Pancreas (tissue), 10 donors: ENCODE results near the gene PGM2L1. TPM values are rescaled to one million over a fixed set of nuclear protein-coding genes. Genes with fewer than 3 reads are reported as not detected.
A peak's percentile ranks its signal among the peaks of the same experiment; 100 is the strongest.

Experiments
- ATAC-seq, 4 donors: fragments of 200-7000 bp; cut with Tn5 transposase; one replicate each; pipeline versions ENCODE4 v1.8.0 to v1.9.1; 2020; ENCODE audit warnings: mild to moderate bottlenecking in 4 of 4, moderate library complexity in 4 of 4
- DNase-seq, 6 donors: peaks; one replicate each; pipeline ENCODE4 v3.0.0-alpha.2; 2020
- FAIRE-seq: peaks from 2 replicates; lab custom pipeline; 2012; peaks lifted over from hg19 to GRCh38; lab: Jason Lieb, UNC
- H3K27ac ChIP-seq, 4 donors: fragments of 200-600 bp; sonication (generic); 1 replicate in 3 of 4; 2 replicates in 1 of 4; pipeline versions ENCODE4 v1.5.0 to v1.8.0; 2020
- H3K27me3 ChIP-seq, 4 donors: fragments of 200-600 bp; one replicate each; pipeline ENCODE4 v1.8.0; 2021
- H3K36me3 ChIP-seq, 3 donors: fragments of 200-600 bp; sonication (generic) in 1 of 3; one replicate each; pipeline versions ENCODE4 v1.5.0 to v1.8.0; 2020 to 2021
- H3K4me1 ChIP-seq, 3 donors: fragments of 200-600 bp; one replicate each; pipeline ENCODE4 v1.8.0; 2021
- H3K4me3 ChIP-seq, 4 donors: fragments of 200-600 bp; sonication (generic) in 2 of 4; one replicate each; pipeline versions ENCODE4 v1.5.0 to v1.8.0; 2020 to 2021
- H3K9me3 ChIP-seq, 4 donors: fragments of 200-600 bp; one replicate each; pipeline ENCODE4 v1.8.0; 2021
- WGBS, 2 donors: extraction: QIAGEN DNeasy Blood & Tissue Kit; methylation state at CpG; one replicate each; pipeline ENCODE4 v1.1.7; 2013; 5-methylcytosine and 5-hydroxymethylcytosine counted together
- intact Hi-C, 3 donors: fragments of 100-400 bp; cut with DNase I; formaldehyde crosslinking; loops; one replicate each; pipeline versions ENCODE4 v1.11.1 to v1.14.2; 2022
- polyA plus RNA-seq, 2 donors: library from polyadenylated mRNA; stranded (reverse); fragments of 200-250 nt; gene quantifications; one replicate each; pipeline ENCODE4 v1.2.3, GENCODE V29; 2013
- total RNA-seq, 6 donors: library from RNA; stranded (reverse); fragmentation: NEBNext Ultra II Directional in 4 of 6; extraction: Animal tissue kit (Norgen Biotek cat#: 25700) in 4 of 6; gene quantifications; one replicate each; pipeline versions ENCODE4 v1.2.1 to v1.2.4, GENCODE V29; 2021 to 2023
- TF ChIP-seq, protein P1 (sequence below), 4 donors: fragments of 200-600 bp; sonication (generic) in 3 of 4; IDR thresholded peaks; one replicate each; pipeline versions ENCODE4 v1.5.0 to v1.8.0; 2021; ENCODE audit warnings: antibody characterized with exemption in 4 of 4
- donor health status: healthy with polysubstance abuse.
- donor health status: DM: no; HTN: no; CAD: no; lungs with moderate emphysema.
- donor health status: DM: no; HTN: no; CAD: no.
- donor health status: control.
- donor health status: control.
- donor health status: Bipolar disorder and iron deficiency.
- donor health status: DM: yes; HTN: yes; CAD: no.
- donor health status: DM: no; HTN: no; CAD: no.
- donor health status: DM: no; HTN: no; CAD: no.
- donor health status: DM: yes; HTN: yes; CAD: no.

The PGM2L1 gene
- total and polyA plus RNA-seq, 8 donors = 0.96 to 9.5 (median 3.5) TPM

DNA sequence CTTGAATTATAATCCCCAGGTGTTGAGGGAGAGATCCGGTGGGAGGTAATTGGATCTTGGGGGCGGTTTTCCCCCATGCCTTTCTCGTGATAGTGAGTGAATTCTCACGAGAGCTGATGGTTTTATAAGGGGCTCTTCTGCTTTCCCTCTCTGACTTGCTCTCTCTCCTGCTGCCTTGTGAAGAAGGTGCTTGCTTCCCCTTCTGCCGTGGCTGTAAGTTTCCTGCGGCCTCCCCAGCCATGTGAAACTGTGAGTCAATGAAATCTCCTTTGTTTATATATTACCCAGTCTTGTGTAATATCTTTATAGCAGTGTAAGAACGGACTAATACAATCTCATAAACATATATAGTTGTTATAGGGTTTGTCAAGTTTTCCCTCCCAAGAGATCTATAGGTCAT lies 36.3 kb upstream of the PGM2L1 start:
- H3K27me3 ChIP-seq = no peaks in the 10 kb centered on the region
- ATAC-seq = no peak
- no peaks in the 10 kb centered on the region for H3K4me1 ChIP-seq
- H3K9me3 ChIP-seq = no peaks in the 10 kb centered on the region
- TF ChIP-seq, protein P1, sequence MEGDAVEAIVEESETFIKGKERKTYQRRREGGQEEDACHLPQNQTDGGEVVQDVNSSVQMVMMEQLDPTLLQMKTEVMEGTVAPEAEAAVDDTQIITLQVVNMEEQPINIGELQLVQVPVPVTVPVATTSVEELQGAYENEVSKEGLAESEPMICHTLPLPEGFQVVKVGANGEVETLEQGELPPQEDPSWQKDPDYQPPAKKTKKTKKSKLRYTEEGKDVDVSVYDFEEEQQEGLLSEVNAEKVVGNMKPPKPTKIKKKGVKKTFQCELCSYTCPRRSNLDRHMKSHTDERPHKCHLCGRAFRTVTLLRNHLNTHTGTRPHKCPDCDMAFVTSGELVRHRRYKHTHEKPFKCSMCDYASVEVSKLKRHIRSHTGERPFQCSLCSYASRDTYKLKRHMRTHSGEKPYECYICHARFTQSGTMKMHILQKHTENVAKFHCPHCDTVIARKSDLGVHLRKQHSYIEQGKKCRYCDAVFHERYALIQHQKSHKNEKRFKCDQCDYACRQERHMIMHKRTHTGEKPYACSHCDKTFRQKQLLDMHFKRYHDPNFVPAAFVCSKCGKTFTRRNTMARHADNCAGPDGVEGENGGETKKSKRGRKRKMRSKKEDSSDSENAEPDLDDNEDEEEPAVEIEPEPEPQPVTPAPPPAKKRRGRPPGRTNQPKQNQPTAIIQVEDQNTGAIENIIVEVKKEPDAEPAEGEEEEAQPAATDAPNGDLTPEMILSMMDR (IDR thresholded peaks at IDR 0.05) = no peak
- 69 to 75% methylated on average over 7 of the region's 7 CpGs for whole genome bisulfite sequencing, 2 donors
- DNase-seq = no peak
- intact Hi-C loops = no loop called here
- H3K4me3 ChIP-seq = no peak overlapping the region
- H3K36me3 ChIP-seq = no peaks in the 10 kb centered on the region
- FAIRE-seq = no peak
- no peak overlapping the region for H3K27ac ChIP-seq

DNA sequence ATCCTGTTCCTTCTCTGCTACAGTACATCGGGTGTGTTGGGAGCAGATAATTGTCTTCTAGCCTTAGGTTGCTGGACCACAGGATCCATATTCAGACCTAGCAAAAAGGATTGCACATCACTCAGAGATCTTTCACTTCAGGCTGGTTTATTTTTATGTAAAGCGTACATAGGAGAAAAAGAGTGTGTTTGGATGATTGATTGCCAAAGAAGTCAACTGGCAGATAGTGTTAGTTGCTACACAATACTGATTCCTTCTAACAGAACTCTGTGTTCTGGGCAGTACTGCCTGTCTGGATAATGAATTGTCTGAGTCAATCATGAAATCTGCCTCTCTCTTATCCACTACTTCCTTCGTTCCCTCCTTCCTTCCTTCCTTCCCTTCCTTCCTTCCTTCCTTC lies 31.0 kb upstream of the PGM2L1 start:
- Histone ChIP-seq H3K27ac (no peak overlapping the region), H3K27me3 (no peaks in the 10 kb centered on the region), H3K9me3 (no peaks in the 10 kb centered on the region), H3K4me3 (no peak overlapping the region), H3K4me1 (no peaks in the 10 kb centered on the region), H3K36me3 (no peaks in the 10 kb centered on the region)
- WGBS, 2 donors = 75 to 83% methylated on average over 3 of the region's 3 CpGs
- DNase-seq (no peak), ATAC-seq (no peak), FAIRE-seq (no peak)
- intact Hi-C loops = no loop called here
- TF ChIP-seq, protein P1 (IDR thresholded peaks at IDR 0.05) = no peak

DNA sequence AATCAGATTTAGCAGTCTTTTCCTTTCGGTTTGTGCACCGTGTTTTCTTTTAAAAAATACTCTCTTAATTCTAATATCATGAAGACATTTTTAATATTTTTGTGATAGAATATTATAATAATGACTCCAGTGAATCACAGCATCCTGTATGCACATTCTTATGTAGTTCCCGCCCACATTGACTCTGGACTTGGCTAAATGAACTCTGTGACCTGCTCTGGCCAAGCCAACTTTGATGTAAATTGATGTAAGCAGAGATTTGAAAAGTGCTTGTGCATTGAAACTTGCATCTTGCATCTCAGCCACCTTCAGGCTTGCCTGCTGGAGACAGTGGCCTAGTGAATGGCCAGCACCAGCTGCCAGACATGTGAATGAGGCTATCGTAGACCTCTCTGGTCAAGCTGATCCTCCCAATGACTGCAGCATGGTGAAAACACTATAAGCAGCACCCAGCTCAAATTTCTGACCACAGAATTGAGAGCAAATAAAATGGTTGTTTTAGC lies 29.2 kb upstream of the PGM2L1 start:
- WGBS, 2 donors = 94 to 97% methylated on average over 4 of the region's 4 CpGs
- DNase-seq (no peak), FAIRE-seq (no peak), ATAC-seq (no peak)
- intact Hi-C loops = no loop called here
- Histone ChIP-seq H3K4me3 (no peak overlapping the region), H3K27me3 (no peaks in the 10 kb centered on the region), H3K4me1 (no peaks in the 10 kb centered on the region), H3K27ac (no peak overlapping the region), H3K9me3 (no peaks in the 10 kb centered on the region), H3K36me3 (no peaks in the 10 kb centered on the region)
- TF ChIP-seq, protein P1 (IDR thresholded peaks at IDR 0.05) = no peak

DNA sequence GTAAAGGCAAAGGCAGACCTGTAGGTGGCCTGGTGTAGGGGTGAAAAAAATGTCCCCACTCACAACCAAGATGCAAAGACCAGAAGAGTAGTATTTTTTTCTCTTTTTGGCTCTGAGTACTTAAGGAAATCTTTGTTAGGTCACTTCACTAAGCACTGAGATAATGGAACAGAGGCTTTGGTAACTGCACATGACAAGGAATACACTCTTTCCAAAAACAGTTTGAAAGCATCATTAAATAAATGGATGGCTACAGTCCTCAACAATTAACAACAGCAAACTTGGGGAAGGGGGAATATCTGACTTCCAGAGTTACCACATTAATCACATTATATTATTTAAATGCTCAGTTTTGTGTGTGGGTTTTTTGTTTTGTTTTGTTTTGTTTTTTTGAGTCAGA lies 26.9 kb upstream of the PGM2L1 start:
- ATAC-seq = no peak
- FAIRE-seq = no peak
- TF ChIP-seq, protein P1 (IDR thresholded peaks at IDR 0.05) = no peak
- no peaks in the 10 kb centered on the region for H3K9me3 ChIP-seq
- intact Hi-C loops = no loop called here
- no peak for DNase-seq
- no peaks in the 10 kb centered on the region for H3K4me1 ChIP-seq
- no peak overlapping the region for H3K27ac ChIP-seq
- H3K4me3 ChIP-seq = no peak overlapping the region
- H3K36me3 ChIP-seq = no peaks in the 10 kb centered on the region
- no peaks in the 10 kb centered on the region for H3K27me3 ChIP-seq

DNA sequence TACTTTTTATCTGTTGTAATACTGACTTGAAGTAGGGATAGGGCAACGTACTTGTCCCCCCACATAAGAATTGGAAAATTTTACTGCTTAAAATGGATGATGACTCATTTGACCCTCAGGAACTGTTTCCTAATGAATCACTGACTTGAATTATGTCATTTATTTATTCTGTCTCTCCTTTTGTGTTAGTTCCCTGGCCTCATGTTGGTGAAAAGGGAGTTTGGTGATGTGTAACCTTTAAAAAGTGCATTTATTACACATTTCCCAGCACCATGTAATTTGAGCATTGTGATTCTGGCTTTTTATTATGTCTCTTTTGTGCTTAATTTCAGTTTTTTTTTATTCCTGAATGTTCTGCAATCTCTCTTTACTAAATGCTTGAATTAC lies 20.3 kb upstream of the PGM2L1 start:
- H3K36me3 ChIP-seq = no peaks in the 10 kb centered on the region
- H3K27me3 ChIP-seq = no peaks in the 10 kb centered on the region
- TF ChIP-seq, protein P1 (IDR thresholded peaks at IDR 0.05) = no peak
- H3K9me3 ChIP-seq = no peaks in the 10 kb centered on the region
- FAIRE-seq = peak; percentile 13
- peak; percentile 55 to 89 (median 68) for ATAC-seq
- H3K4me1 ChIP-seq = peaks cover 15 to 25% (median 18%) of the 10 kb centered on the region in 3 donors
- intact Hi-C loops = no loop called here
- WGBS, 2 donors = 61 to 74% methylated on average over 1 of the region's 1 CpG
- DNase-seq = no peak
- H3K4me3 ChIP-seq = no peak overlapping the region
- peak overlapping the region in 2 of 4 donors; percentile 42 to 64 for H3K27ac ChIP-seq
